HFFc6 (cell line): Measurements from ENCODE around the gene PLCL1. TPM values are rescaled to one million over a fixed set of nuclear protein-coding genes. Genes with fewer than 3 reads are reported as not detected.

Source experiments
- total RNA-seq, 6 experiments: library from RNA; stranded (reverse); fragmentation: NEBNext Ultra II Directional; extraction: Animal tissue kit (Norgen Biotek cat#: 25700); gene quantifications; 2 replicates in 1 of 6; 3 replicates in 5 of 6; pipeline ENCODE4 v1.2.3, GENCODE V29; 2021

Gene PLCL1
- total RNA-seq, 6 experiments from 2014 or later: 0.03 to 0.14 (median 0.12) TPM; not detected in 2

Other genes with a start within 250 kb of the PLCL1 start
- gene RFTN2, start 129.0 kb upstream of the PLCL1 start, total RNA-seq: under 1 TPM in 5 of 6 experiments, not detected in 1; 0.05 to 0.45 (median 0.13) TPM
- 1 to 10 TPM; 3.6 to 6.9 (median 4.3) TPM for gene MARS2, start 99.2 kb upstream of the PLCL1 start, total RNA-seq
- gene BOLL, start 19.3 kb upstream of the PLCL1 start, total RNA-seq: not detected